GM21825 (cell line): ENCODE measurements around the gene LTB4R.

Experiments
- ATAC-seq: cut with Tn5 transposase; IDR thresholded peaks from one replicate; pipeline ENCODE4 v1.9.1; 2021; ENCODE audit warnings: mild to moderate bottlenecking, moderate library complexity; ENCODE audit not compliant: unreplicated experiment

LTB4R gene

GRCh38 chr14:24366413-24366720 lies 55.1 kb downstream of the LTB4R start:
- no peak for ATAC-seq

DNA sequence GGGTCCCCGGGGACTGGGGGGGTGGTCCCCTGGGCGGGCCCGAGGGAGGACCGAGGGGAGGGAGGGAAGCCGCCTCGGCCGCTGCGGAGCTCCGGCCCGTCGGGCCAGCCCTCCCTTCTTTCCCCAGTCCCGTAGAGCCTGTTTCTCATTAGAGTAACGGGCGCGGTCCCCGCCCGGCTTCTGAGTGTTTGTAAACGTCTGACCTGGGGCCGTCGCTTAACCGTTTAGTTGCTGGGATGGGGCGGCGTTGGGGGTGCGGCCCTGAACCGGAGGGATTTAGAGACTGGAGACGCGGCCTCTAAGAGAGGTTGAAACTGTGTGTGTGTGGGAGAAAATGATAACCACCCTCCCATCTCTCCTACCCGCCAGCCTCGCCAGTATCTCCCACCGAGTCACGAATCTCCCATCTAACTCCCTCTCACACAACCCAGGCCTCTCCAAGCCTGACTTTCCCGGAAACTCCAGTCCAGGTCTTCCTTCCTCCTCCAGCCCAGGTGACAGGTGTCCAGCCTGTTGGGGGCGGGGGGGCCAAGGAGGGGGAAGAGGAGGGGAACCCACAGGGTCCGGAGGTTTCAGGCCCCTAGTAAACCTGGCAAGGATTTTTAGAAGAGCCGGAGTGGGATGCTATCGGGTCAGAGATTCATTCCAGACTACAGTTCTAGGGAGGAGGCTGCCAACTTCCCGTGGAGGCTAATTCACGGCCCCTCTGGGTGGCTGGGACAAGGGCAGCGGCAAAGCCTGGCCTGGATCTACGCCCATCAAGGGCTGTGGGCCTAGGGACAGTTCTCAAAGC lies 55.6 kb downstream of the LTB4R start:
- peak; percentile 55 for ATAC-seq
